ENCODE data around the gene DOCK11.

DOCK11 gene

GRCh38 chrX:118675326-118675965 is 179.8 kb downstream of the DOCK11 start:
- Histone ChIP-seq H3K27ac (ENCODE audit: insufficient read depth, low read length, poor library complexity, severe bottlenecking) (no peak overlapping the region), H3K4me1 (ENCODE audit: control insufficient read depth, insufficient read depth, low read length, poor library complexity, severe bottlenecking) (no peaks in the 10 kb centered on the region), H3K27me3 (replicated peaks; ENCODE audit: control insufficient read depth, insufficient read depth, low read length, poor library complexity, severe bottlenecking) (no peaks in the 10 kb centered on the region), H3K9me3 (ENCODE audit: control insufficient read depth, low read length) (no peaks in the 10 kb centered on the region), H3K36me3 (ENCODE audit: control insufficient read depth, insufficient read depth, low read length) (peaks cover 20% of the 10 kb centered on the region), H3K4me3 (ENCODE audit: insufficient read depth, low read depth, low read length, poor library complexity, severe bottlenecking) (no peak overlapping the region)
- no peak for DNase-seq

- H3K27ac ChIP-seq (ENCODE audit: insufficient read depth, low read length, poor library complexity, severe bottlenecking) = no peak overlapping the region
- no peaks in the 10 kb centered on the region for H3K27me3 ChIP-seq (replicated peaks; ENCODE audit: control insufficient read depth, insufficient read depth, low read length, poor library complexity, severe bottlenecking)
- no peaks in the 10 kb centered on the region for H3K9me3 ChIP-seq (ENCODE audit: control insufficient read depth, low read length)
- H3K4me1 ChIP-seq (ENCODE audit: control insufficient read depth, insufficient read depth, low read length, poor library complexity, severe bottlenecking) = no peaks in the 10 kb centered on the region
- H3K4me3 ChIP-seq (ENCODE audit: insufficient read depth, low read depth, low read length, poor library complexity, severe bottlenecking) = no peak overlapping the region
- H3K36me3 ChIP-seq (ENCODE audit: control insufficient read depth, insufficient read depth, low read length) = peaks cover 20% of the 10 kb centered on the region
- DNase-seq = no peak
Measured at GRCh38 chrX:118675966-118676349, 180.3 kb downstream of the DOCK11 start.

DNA sequence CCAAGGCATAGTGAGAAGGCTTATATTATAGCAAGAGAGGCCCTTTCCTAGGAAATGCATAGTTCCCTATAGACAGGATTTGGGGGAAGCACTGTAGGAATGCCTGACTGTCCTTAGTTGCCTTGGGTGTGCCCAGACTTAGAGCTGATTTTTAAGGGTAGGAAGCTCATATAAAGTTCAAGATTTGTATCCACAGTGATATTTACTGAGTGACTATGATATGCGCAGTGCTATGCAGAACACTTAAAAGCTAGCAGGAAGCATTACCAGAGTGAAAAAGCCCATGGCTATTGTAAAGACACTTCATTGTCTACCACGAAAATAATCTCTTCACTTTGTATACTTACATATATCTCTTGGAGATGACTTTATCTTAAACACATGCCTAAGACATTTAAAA is 181.7 kb downstream of the DOCK11 start:
- Histone ChIP-seq H3K36me3 (ENCODE audit: control insufficient read depth, insufficient read depth, low read length) (peaks cover 18% of the 10 kb centered on the region), H3K27ac (ENCODE audit: insufficient read depth, low read length, poor library complexity, severe bottlenecking) (no peak overlapping the region), H3K27me3 (replicated peaks; ENCODE audit: control insufficient read depth, insufficient read depth, low read length, poor library complexity, severe bottlenecking) (no peaks in the 10 kb centered on the region), H3K4me3 (ENCODE audit: insufficient read depth, low read depth, low read length, poor library complexity, severe bottlenecking) (no peak overlapping the region), H3K9me3 (ENCODE audit: control insufficient read depth, low read length) (no peaks in the 10 kb centered on the region), H3K4me1 (ENCODE audit: control insufficient read depth, insufficient read depth, low read length, poor library complexity, severe bottlenecking) (no peaks in the 10 kb centered on the region)
- no peak for DNase-seq

GRCh38 chrX:118679290-118679689 is 183.7 kb downstream of the DOCK11 start:
- Histone ChIP-seq H3K36me3 (ENCODE audit: control insufficient read depth, insufficient read depth, low read length) (peaks cover 13% of the 10 kb centered on the region), H3K4me1 (ENCODE audit: control insufficient read depth, insufficient read depth, low read length, poor library complexity, severe bottlenecking) (no peaks in the 10 kb centered on the region), H3K9me3 (ENCODE audit: control insufficient read depth, low read length) (no peaks in the 10 kb centered on the region), H3K4me3 (ENCODE audit: insufficient read depth, low read depth, low read length, poor library complexity, severe bottlenecking) (no peak overlapping the region), H3K27me3 (replicated peaks; ENCODE audit: control insufficient read depth, insufficient read depth, low read length, poor library complexity, severe bottlenecking) (no peaks in the 10 kb centered on the region), H3K27ac (ENCODE audit: insufficient read depth, low read length, poor library complexity, severe bottlenecking) (no peak overlapping the region)
- DNase-seq = no peak

DNA sequence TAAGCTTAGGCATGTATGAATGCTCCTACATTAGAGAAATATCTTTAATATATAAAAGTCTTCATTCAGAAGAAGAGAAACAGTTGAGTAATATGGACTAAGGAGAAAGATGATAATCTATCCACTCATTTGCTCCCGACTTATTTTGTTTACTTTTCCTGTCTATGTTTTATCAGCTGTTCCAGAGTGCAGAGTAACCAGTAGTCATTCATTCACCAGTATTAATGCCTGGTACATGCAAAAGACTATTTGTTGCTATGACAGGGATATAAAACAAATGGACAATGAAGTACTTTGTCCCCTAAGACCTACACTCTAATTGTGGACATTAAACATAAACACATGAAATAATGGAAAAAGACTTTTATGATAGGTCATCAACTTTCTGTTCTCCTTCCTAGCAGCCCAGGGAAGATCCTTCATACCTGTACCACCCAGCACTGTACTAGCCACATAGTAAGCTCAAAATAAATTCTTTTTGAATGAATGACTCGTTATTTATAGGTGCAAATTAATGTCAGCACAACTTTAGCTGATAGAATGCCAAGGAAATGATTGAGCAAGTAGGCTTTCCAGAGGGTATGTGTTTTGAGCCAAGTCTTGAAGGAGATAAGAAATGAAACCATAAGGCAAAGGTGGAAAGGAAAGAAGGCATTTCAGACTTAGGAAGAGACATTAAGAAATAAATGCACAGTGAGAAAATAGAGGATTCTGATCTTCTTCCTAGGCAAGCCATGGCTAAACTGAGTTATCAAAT is 186.8 kb downstream of the DOCK11 start:
- H3K36me3 ChIP-seq (ENCODE audit: control insufficient read depth, insufficient read depth, low read length) = peaks cover 19% of the 10 kb centered on the region
- DNase-seq = no peak
- no peaks in the 10 kb centered on the region for H3K9me3 ChIP-seq (ENCODE audit: control insufficient read depth, low read length)
- H3K4me1 ChIP-seq (ENCODE audit: control insufficient read depth, insufficient read depth, low read length, poor library complexity, severe bottlenecking) = no peaks in the 10 kb centered on the region
- H3K4me3 ChIP-seq (ENCODE audit: insufficient read depth, low read depth, low read length, poor library complexity, severe bottlenecking) = no peak overlapping the region
- H3K27me3 ChIP-seq (replicated peaks; ENCODE audit: control insufficient read depth, insufficient read depth, low read length, poor library complexity, severe bottlenecking) = no peaks in the 10 kb centered on the region
- H3K27ac ChIP-seq (ENCODE audit: insufficient read depth, low read length, poor library complexity, severe bottlenecking) = no peak overlapping the region

- no peak for DNase-seq
- Histone ChIP-seq H3K4me1 (ENCODE audit: control insufficient read depth, insufficient read depth, low read length, poor library complexity, severe bottlenecking) (no peaks in the 10 kb centered on the region), H3K4me3 (ENCODE audit: insufficient read depth, low read depth, low read length, poor library complexity, severe bottlenecking) (no peak overlapping the region), H3K27ac (ENCODE audit: insufficient read depth, low read length, poor library complexity, severe bottlenecking) (no peak overlapping the region), H3K9me3 (ENCODE audit: control insufficient read depth, low read length) (no peaks in the 10 kb centered on the region), H3K36me3 (ENCODE audit: control insufficient read depth, insufficient read depth, low read length) (peaks cover 13% of the 10 kb centered on the region), H3K27me3 (replicated peaks; ENCODE audit: control insufficient read depth, insufficient read depth, low read length, poor library complexity, severe bottlenecking) (no peaks in the 10 kb centered on the region)
Measured at GRCh38 chrX:118685393-118685792, 189.8 kb downstream of the DOCK11 start.

- H3K4me3 ChIP-seq (ENCODE audit: insufficient read depth, low read depth, low read length, poor library complexity, severe bottlenecking) = no peak overlapping the region
- H3K27me3 ChIP-seq (replicated peaks; ENCODE audit: control insufficient read depth, insufficient read depth, low read length, poor library complexity, severe bottlenecking) = no peaks in the 10 kb centered on the region
- H3K27ac ChIP-seq (ENCODE audit: insufficient read depth, low read length, poor library complexity, severe bottlenecking) = no peak overlapping the region
- DNase-seq = no peak
- H3K9me3 ChIP-seq (ENCODE audit: control insufficient read depth, low read length) = no peaks in the 10 kb centered on the region
- no peaks in the 10 kb centered on the region for H3K4me1 ChIP-seq (ENCODE audit: control insufficient read depth, insufficient read depth, low read length, poor library complexity, severe bottlenecking)
- H3K36me3 ChIP-seq (ENCODE audit: control insufficient read depth, insufficient read depth, low read length) = peaks cover 7% of the 10 kb centered on the region
Measured at GRCh38 chrX:118688935-118689334, 193.3 kb downstream of the DOCK11 start.

- Histone ChIP-seq H3K36me3 (ENCODE audit: control insufficient read depth, insufficient read depth, low read length) (no peaks in the 10 kb centered on the region), H3K4me3 (ENCODE audit: insufficient read depth, low read depth, low read length, poor library complexity, severe bottlenecking) (no peak overlapping the region), H3K4me1 (ENCODE audit: control insufficient read depth, insufficient read depth, low read length, poor library complexity, severe bottlenecking) (no peaks in the 10 kb centered on the region), H3K27ac (ENCODE audit: insufficient read depth, low read length, poor library complexity, severe bottlenecking) (no peak overlapping the region), H3K9me3 (ENCODE audit: control insufficient read depth, low read length) (no peaks in the 10 kb centered on the region), H3K27me3 (replicated peaks; ENCODE audit: control insufficient read depth, insufficient read depth, low read length, poor library complexity, severe bottlenecking) (no peaks in the 10 kb centered on the region)
- DNase-seq = no peak
Measured at GRCh38 chrX:118693843-118694242, 198.2 kb downstream of the DOCK11 start.

DNA sequence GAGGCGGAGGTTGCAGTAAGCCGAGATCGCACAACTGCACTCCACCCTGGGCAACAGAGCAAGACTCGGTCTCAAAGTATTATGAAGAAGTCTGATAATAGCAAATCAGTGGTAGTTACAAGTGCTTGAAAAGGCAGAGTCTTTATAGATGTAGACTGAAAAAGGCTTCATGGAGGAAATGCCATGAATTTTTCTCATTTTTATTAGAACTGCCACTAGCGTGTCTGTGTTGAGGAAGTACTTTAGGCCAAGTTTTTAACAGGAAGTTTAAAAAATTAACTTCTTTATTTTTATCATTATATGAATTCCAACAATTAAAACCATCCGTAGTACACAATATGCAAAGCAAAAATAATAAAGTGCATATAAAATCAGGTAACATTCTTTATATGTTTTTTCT is 199.0 kb downstream of the DOCK11 start:
- Histone ChIP-seq H3K9me3 (ENCODE audit: control insufficient read depth, low read length) (no peaks in the 10 kb centered on the region), H3K4me1 (ENCODE audit: control insufficient read depth, insufficient read depth, low read length, poor library complexity, severe bottlenecking) (no peaks in the 10 kb centered on the region), H3K27me3 (replicated peaks; ENCODE audit: control insufficient read depth, insufficient read depth, low read length, poor library complexity, severe bottlenecking) (no peaks in the 10 kb centered on the region), H3K36me3 (ENCODE audit: control insufficient read depth, insufficient read depth, low read length) (no peaks in the 10 kb centered on the region), H3K4me3 (ENCODE audit: insufficient read depth, low read depth, low read length, poor library complexity, severe bottlenecking) (no peak overlapping the region), H3K27ac (ENCODE audit: insufficient read depth, low read length, poor library complexity, severe bottlenecking) (no peak overlapping the region)
- no peak for DNase-seq

DNA sequence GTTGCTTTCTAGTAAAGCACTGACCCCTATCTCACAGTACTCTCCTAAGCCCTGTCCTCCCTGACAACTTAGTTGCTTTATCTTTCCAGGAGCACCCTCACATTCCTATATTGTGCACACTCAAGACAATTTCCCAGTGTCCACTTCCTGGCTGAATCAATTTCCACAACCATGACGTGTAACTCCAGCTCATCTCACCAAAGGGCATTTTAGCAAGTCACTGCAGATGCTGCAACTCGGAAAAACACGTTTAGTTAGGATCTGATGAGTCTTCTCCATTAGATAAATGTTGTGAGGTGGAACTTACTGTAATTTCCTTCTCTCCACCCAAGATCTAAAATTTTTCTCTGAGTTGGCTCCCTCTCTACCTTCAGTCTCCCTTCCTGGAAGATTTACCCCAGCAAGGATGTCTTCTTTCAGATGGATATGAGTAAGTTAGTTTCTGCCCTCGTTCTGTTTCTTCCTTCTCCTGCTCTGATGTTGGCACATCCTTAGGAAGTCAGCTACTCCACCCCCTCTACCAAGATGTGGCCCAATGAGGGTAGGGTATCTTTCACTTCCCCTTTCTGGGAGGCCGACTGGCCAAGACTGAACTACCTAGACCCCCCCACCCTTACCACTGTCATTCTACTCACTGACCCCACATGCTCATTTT is 203.0 kb downstream of the DOCK11 start:
- Histone ChIP-seq H3K36me3 (ENCODE audit: control insufficient read depth, insufficient read depth, low read length) (no peaks in the 10 kb centered on the region), H3K4me1 (ENCODE audit: control insufficient read depth, insufficient read depth, low read length, poor library complexity, severe bottlenecking) (peaks cover 3% of the 10 kb centered on the region), H3K27ac (ENCODE audit: insufficient read depth, low read length, poor library complexity, severe bottlenecking) (no peak overlapping the region), H3K4me3 (ENCODE audit: insufficient read depth, low read depth, low read length, poor library complexity, severe bottlenecking) (no peak overlapping the region), H3K27me3 (replicated peaks; ENCODE audit: control insufficient read depth, insufficient read depth, low read length, poor library complexity, severe bottlenecking) (no peaks in the 10 kb centered on the region), H3K9me3 (ENCODE audit: control insufficient read depth, low read length) (no peaks in the 10 kb centered on the region)
- no peak for DNase-seq

Data from effector memory CD4-positive, alpha-beta T cell (primary cell).